NCI-H510A (cell line): ENCODE measurements around the gene ARHGEF19.
"Not testable (repeated sequence)": the region's sequence is repeated elsewhere in the genome, so short reads cannot be mapped to it uniquely, and the experiment has no call there.

Experiments used
- DNase-seq: peaks from one replicate; lab custom pipeline; 2025; lab: John Stamatoyannopoulos, UW

ARHGEF19 gene

GRCh38 chr1:16204634-16205333 is 7.7 kb downstream of the ARHGEF19 start:
- DNase-seq, result no peak

- DNase-seq, result no peak
These were observed 8.2 kb downstream of the ARHGEF19 start for GRCh38 chr1:16204216-16204615.

GRCh38 chr1:16203550-16203949 is 8.9 kb downstream of the ARHGEF19 start:
- DNase-seq, result no peak

GRCh38 chr1:16202281-16203210 is 9.9 kb downstream of the ARHGEF19 start:
- no peak for DNase-seq

- DNase-seq, result no peak
These were observed 12.8 kb downstream of the ARHGEF19 start for GRCh38 chr1:16199700-16200099.

GRCh38 chr1:16199157-16199501 is 13.3 kb downstream of the ARHGEF19 start:
- no peak for DNase-seq

- DNase-seq, result no peak
These were observed 13.9 kb downstream of the ARHGEF19 start for GRCh38 chr1:16198444-16199156.

- no peak for DNase-seq
These were observed 15.6 kb downstream of the ARHGEF19 start for GRCh38 chr1:16196874-16197273.

- DNase-seq, result not testable (repeated sequence)
These were observed 16.3 kb downstream of the ARHGEF19 start for GRCh38 chr1:16196139-16196538.

GRCh38 chr1:16195518-16195905 is 16.9 kb downstream of the ARHGEF19 start:
- no peak for DNase-seq

- no peak for DNase-seq
These were observed 20.4 kb downstream of the ARHGEF19 start for GRCh38 chr1:16191916-16192546.

- no peak for DNase-seq
These were observed 21.1 kb downstream of the ARHGEF19 start for GRCh38 chr1:16191309-16191708.

- no peak for DNase-seq
These were observed 22.4 kb downstream of the ARHGEF19 start for GRCh38 chr1:16189921-16190621.

GRCh38 chr1:16189003-16189402 is 23.4 kb downstream of the ARHGEF19 start:
- DNase-seq, result no peak

GRCh38 chr1:16187748-16188401 is 24.6 kb downstream of the ARHGEF19 start:
- DNase-seq, result no peak

- no peak for DNase-seq
These were observed 25.7 kb downstream of the ARHGEF19 start for GRCh38 chr1:16186655-16187235.

- no peak for DNase-seq
These were observed 27.7 kb downstream of the ARHGEF19 start for GRCh38 chr1:16184557-16185303.

GRCh38 chr1:16183765-16184556 is 28.5 kb downstream of the ARHGEF19 start:
- no peak for DNase-seq

- DNase-seq, result no peak
These were observed 29.3 kb downstream of the ARHGEF19 start for GRCh38 chr1:16183179-16183578.
